ENCODE measurements around the gene ADARB2.

ADARB2 gene

GRCh38 chr10:1576467-1577372 is 160.6 kb downstream of the ADARB2 start:
- no peak for DNase-seq (ENCODE audit: low read depth)
- TF ChIP-seq CTCF (IDR thresholded peaks at IDR 0.05; ENCODE audit: low read depth, low read length, missing control alignments): no peak
- H3K4me3 ChIP-seq (ENCODE audit: low read depth, low read length): no peak overlapping the region

DNA sequence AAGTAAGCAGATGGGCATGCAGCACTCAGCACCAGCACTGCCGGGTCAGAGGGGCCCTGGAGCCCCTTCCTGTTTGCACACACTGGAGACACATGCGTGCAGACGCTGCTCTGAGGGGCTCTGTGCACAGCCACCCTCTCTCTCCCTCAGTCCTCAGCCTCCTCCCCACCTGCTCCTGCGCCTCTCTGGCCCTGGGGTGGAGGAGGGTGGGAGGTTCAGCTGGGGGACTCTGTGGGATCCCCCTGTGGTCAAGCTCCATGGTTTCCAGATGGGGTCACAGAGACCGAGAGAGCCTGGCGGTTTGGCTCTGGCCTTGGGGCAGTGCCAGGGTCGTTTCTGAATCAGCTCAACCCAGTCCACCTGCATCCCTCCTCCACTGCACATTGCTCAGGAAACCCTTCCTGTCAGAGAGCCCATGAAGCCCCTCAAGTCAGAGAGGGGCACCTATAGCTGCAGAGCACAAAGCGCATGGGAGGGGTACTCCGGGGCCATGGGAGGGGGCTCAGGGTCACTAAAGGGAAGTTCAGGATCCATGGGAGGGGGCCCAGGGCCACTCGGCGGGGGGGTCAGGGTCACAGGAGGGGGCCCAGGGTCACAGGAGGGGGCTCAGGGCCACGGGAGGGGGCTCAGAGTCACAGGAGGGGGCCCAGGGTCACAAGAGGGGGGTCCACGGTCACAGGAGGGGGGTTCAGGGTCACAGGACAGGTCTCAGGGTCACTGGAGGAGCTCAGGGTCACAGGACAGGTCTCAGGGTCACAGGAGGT is 161.7 kb downstream of the ADARB2 start:
- H3K4me3 ChIP-seq (ENCODE audit: low read depth, low read length): no peak overlapping the region
- DNase-seq (ENCODE audit: low read depth): no peak
- no peak for TF ChIP-seq CTCF (IDR thresholded peaks at IDR 0.05; ENCODE audit: low read depth, low read length, missing control alignments)

DNA sequence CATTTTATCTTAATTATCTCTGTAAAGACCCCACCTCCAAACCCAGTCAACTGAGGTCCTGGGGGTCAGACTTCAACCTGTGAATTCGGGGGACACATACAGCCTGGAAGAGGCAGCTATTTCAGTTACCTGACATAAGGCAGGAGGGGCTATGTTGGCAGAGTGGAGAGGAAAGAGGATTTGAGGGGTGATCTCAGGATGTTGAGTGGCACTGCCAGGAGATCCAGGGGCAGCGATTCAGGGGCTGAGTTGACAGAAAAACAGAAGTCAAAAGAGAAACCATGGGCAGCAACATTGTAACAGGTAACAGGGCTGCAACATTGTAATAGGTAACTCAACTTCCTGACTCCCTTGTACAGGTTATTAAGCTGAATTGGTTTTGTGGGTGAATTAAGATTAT is 162.6 kb downstream of the ADARB2 start:
- no peak for DNase-seq (ENCODE audit: low read depth)
- no peak for TF ChIP-seq CTCF (IDR thresholded peaks at IDR 0.05; ENCODE audit: low read depth, low read length, missing control alignments)
- H3K4me3 ChIP-seq (ENCODE audit: low read depth, low read length): no peak overlapping the region

GRCh38 chr10:1573981-1574380 is 163.3 kb downstream of the ADARB2 start:
- no peak for DNase-seq (ENCODE audit: low read depth)
- H3K4me3 ChIP-seq (ENCODE audit: low read depth, low read length): no peak overlapping the region
- TF ChIP-seq CTCF (IDR thresholded peaks at IDR 0.05; ENCODE audit: low read depth, low read length, missing control alignments): no peak

- DNase-seq (ENCODE audit: low read depth): no peak
- H3K4me3 ChIP-seq (ENCODE audit: low read depth, low read length): no peak overlapping the region
- TF ChIP-seq CTCF (IDR thresholded peaks at IDR 0.05; ENCODE audit: low read depth, low read length, missing control alignments): no peak
Measured at GRCh38 chr10:1573334-1573969, 163.9 kb downstream of the ADARB2 start.

DNA sequence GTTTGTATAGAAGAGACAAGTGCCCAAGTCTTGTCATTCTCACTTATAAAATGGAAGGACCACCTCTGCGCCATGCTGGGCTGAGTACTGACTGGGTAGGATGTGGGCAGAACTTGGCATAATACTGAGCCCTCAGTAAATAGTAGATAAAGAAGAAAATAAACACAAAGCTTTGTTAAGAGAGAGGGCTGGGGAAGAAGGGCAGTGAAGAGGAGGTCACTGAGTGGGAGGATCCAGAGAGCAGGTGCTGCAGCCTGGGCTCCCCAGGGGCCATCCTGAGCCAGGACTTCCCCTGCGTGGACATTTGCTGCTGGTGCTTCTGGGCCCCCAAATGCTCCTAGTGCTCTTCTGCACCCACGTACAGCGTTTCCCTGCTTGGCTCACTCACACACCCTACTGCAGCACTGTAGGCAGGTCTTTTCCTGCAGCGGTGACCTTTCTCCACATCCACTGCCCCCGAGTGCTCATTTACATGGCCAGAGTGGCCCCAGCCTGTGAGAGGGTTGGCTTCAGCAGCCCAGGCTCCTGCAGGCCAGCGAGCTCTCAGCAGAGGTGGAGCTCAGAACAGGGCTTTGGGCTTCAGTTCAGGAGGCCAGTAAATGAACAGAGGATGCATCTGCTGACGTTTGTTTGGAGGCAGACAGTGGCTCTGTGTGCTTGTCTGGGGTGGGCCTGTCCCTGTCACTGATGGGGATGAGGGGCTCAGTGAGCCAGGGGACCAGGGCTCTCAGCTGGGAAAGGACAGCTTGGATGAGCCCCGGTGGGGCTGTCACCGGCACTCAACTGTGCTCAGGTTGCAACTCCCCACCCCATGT is 164.6 kb downstream of the ADARB2 start:
- no peak for DNase-seq (ENCODE audit: low read depth)
- H3K4me3 ChIP-seq (ENCODE audit: low read depth, low read length): no peak overlapping the region
- TF ChIP-seq CTCF (IDR thresholded peaks at IDR 0.05; ENCODE audit: low read depth, low read length, missing control alignments): no peak

Measured in GM12864 (cell line).